DND-41 (cell line): ENCODE results near the gene TMEM63B.

Experiments
- CTCF ChIP-seq: IDR thresholded peaks from 2 replicates; pipeline ENCODE4 v1.5.1; 2012; ENCODE audit warnings: borderline replicate concordance, low read length, moderate library complexity, mild to moderate bottlenecking; ENCODE audit not compliant: poor library complexity, severe bottlenecking; ENCODE audit errors: extremely low read depth
- EZH2 ChIP-seq: IDR thresholded peaks from 3 replicates; pipeline ENCODE4 v1.6.1; 2012; ENCODE audit warnings: borderline replicate concordance, low read depth, mild to moderate bottlenecking, moderate library complexity, low read length, inconsistent platforms; ENCODE audit not compliant: severe bottlenecking

- TF ChIP-seq CTCF (no peak), EZH2 (no peak)
These were observed 63.4 kb downstream of the TMEM63B start for GRCh38 chr6:44190715-44191114.
